ENCODE results near the gene FUT8.
"Not testable (repeated sequence)": the region's sequence is repeated elsewhere in the genome, so short reads cannot be mapped to it uniquely, and the experiment has no call there.

Gene FUT8

GRCh38 chr14:65717384-65717915 lies 304.9 kb downstream of the FUT8 start:
- DNase-seq (ENCODE audit: low read depth) = not testable (repeated sequence)

- no peak for DNase-seq (ENCODE audit: low read depth)
Observed at GRCh38 chr14:65718629-65719028, 306.1 kb downstream of the FUT8 start.

- no peak for DNase-seq (ENCODE audit: low read depth)
Observed at GRCh38 chr14:65720171-65720570, 307.6 kb downstream of the FUT8 start.

GRCh38 chr14:65720743-65721142 lies 308.2 kb downstream of the FUT8 start:
- DNase-seq (ENCODE audit: low read depth) = no peak

GRCh38 chr14:65723348-65723747 lies 310.8 kb downstream of the FUT8 start:
- DNase-seq (ENCODE audit: low read depth) = no peak

GRCh38 chr14:65728604-65729003 lies 316.1 kb downstream of the FUT8 start:
- no peak for DNase-seq (ENCODE audit: low read depth)

DNA sequence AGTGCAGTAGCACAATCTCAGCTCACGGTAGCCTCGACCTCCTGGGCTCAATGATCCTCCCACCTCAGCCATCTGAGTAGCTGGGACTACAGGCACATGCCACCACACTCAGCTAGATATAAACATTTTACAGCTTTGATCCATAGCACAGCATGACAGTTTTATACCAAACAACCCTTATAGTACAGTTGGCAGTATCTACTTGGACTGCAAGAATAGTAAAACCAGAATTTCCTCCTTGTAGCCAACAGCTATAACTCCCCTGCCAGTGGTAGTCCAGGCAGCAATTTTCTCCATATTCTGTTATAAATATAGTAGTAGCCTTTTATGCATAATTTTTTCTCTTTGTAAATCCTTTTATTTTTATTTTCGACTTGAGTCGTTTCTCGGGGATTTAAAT lies 317.0 kb downstream of the FUT8 start:
- no peak for DNase-seq (ENCODE audit: low read depth)

DNA sequence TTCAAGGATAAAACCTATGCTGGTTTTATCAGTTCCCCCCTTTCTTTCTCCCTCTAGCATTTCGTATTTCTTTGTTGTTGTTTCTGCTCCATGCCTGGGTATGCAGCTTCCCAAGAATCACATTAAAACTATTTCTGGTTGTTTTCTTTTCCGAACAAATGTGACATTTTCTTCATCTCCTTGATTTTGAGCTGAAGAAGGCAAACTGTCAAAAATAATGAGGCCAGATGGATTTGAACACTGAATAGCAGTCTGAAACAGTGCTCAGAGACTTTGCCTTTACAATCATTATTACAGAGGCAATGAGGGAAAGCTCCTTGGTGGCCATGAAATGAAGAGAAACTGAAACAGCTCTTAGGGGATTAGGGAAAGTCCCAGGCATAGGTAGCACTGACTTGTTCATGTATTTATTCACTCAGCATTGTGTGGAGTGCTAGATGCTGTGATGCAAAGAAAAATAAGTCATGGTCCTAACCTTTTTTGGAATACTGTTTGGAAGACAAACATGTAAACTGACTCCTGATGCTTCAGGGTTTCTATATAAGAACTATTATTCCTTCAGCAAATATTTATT lies 319.5 kb downstream of the FUT8 start:
- DNase-seq (ENCODE audit: low read depth) = no peak

DNA sequence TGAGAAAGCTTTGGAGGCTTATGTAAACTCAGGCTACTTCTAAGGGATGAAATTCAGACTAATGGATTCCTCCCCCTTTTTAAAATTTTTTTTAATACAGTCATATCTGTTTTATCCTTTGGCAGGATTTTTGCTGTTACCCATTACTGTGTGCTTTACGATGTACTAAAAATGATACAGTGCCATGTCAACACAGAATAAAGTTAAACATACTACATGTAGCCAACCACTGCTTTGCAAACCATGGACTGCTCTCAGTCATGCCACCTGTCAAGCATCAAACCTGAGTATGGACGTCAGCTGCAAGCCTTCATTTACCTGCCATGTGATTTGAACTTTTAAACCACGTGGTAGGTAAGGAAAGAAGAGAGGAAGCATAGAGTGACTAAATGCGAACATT lies 325.8 kb downstream of the FUT8 start:
- no peak for DNase-seq (ENCODE audit: low read depth)

GRCh38 chr14:65745396-65746190 lies 333.1 kb downstream of the FUT8 start:
- DNase-seq (ENCODE audit: low read depth) = no peak

- DNase-seq (ENCODE audit: low read depth) = no peak
Observed at GRCh38 chr14:65748796-65749195, 336.3 kb downstream of the FUT8 start.

DNA sequence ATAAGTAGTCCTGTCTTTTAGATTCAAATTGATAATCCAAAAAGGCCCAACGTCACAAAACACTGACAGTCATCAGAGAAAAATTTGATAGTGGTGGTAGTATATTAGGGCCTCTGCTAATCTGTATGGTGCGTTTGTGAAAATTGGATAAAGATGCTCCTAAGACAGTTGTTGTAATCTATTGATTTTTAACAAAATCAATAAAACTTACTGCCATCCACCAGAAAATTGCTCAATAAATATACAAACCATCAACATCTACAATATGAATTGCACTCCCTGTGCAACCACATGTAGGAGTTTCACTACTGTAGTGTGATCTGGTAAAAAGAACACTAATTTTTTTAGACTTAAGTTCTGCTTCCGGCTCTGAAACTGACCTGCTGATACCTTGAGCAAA lies 336.8 kb downstream of the FUT8 start:
- no peak for DNase-seq (ENCODE audit: low read depth)

DNA sequence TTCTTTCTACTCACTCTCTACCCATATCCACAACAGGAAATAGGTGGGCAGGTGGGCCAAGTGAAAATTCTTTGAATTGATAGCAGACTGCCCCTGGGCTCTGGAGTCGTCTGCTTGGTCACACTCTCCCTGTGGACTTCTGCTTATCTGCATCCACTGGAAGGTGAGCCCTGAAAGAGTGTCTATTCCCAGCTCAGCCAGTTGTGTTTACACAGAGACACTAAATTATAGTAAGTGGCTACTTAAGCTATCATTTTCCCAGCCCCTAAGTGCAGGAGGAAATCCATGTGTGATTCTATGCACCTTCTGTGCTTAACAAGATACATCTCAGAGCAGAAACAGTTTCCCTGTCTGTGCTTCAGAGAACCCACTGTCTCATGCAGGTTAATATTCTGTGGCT lies 338.4 kb downstream of the FUT8 start:
- DNase-seq (ENCODE audit: low read depth) = no peak

DNA sequence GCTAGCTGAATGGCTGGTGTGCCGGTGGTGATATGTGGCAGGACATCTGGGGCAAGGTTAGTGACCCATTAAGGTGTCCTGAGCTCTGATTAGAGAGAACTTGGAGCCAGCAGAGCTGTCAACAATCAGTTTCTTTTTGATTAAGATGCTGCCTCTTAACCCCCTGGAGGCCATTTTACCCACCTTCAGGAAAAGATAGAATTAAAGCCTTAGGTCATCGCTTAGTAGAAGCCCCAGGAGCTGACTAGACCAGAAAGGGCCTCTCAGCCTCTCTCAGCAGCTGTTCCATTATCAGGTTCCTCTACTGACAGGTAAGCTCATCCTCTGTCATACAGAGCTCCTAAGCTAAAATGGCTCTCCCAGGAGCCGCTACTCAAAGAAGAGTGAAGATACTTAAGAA lies 339.0 kb downstream of the FUT8 start:
- DNase-seq (ENCODE audit: low read depth) = no peak

DNA sequence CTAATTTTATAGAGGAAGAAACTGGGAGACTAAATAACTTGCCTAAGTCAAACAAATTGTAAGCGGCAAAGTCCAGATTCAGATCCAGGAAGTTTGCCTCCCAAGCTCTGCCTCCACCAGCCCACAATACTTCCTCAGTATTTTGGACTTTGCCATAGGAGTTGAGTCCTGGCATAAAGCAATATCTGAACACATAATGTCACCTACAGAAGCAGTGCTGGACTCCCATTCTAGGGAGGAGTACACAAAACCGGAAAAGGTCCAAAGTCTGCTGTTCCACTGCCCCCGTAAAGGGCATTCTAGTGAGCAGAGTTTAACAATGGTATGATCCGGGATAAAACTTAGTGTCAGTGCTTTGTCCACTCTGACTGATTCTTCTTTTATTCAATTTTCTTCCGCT lies 340.5 kb downstream of the FUT8 start:
- DNase-seq (ENCODE audit: low read depth) = no peak

DNA sequence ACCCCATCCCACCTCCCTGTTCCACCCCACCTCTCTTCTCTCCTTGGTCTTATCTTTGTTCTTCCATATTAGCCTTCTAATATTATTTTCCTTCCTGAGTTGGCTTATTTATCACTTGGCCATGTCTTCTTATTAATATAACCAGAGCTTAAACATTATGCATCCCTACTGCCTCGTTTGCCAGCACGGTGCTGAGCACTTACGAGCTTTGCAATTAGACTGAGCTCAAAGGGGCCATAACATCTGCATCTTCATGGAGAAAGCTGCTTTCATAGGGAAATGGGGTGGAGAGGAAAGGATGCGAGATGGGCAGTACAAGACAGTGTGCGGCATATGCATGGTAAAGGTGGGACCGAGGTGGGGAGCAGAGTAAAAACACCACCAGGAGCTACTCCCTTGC lies 342.8 kb downstream of the FUT8 start:
- DNase-seq (ENCODE audit: low read depth) = no peak

DNA sequence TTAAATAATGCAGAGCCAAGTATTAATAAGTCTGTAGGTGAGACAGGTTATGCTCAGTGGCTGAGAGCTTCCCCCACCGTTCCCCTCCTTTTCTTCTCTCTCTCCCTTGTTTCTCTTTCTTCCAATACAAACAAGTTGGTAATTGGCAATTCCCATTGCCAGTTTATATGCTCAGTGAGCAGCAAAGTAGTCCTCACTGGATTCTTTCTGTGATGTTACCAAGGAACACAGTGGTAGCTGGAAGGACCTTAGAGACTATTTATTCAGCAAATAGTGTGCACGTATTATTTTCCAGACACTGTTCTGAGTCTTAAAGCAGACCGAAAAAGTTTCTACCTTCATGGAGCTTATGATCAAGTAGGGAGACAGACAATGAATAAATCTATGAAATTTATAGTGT lies 344.4 kb downstream of the FUT8 start:
- no peak for DNase-seq (ENCODE audit: low read depth)

- no peak for DNase-seq (ENCODE audit: low read depth)
Observed at GRCh38 chr14:65769151-65769550, 356.6 kb downstream of the FUT8 start.

- DNase-seq (ENCODE audit: low read depth) = no peak
Observed at GRCh38 chr14:65770681-65771080, 358.2 kb downstream of the FUT8 start.

DNA sequence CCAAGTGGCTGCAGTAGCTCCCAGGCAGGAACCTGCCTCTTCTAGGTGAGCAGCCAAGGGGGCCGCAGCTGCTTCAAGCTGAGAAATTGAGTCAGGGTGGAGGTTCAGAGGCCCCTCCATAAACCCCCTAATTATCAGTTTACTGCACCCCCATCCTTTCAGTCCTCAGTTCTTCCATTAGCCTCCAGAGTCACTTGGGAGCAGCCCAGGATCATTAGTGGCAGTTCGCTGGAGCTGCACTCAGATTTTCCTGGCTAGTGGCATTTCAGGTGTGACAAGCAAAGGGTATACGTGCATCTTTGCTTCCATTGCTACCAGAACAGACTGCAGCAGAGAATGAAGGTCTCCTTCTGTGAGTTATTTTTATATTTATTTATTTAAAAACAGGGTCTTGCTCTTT lies 358.7 kb downstream of the FUT8 start:
- DNase-seq (ENCODE audit: low read depth) = no peak

- no peak for DNase-seq (ENCODE audit: low read depth)
Observed at GRCh38 chr14:65772466-65772865, 359.9 kb downstream of the FUT8 start.

DNA sequence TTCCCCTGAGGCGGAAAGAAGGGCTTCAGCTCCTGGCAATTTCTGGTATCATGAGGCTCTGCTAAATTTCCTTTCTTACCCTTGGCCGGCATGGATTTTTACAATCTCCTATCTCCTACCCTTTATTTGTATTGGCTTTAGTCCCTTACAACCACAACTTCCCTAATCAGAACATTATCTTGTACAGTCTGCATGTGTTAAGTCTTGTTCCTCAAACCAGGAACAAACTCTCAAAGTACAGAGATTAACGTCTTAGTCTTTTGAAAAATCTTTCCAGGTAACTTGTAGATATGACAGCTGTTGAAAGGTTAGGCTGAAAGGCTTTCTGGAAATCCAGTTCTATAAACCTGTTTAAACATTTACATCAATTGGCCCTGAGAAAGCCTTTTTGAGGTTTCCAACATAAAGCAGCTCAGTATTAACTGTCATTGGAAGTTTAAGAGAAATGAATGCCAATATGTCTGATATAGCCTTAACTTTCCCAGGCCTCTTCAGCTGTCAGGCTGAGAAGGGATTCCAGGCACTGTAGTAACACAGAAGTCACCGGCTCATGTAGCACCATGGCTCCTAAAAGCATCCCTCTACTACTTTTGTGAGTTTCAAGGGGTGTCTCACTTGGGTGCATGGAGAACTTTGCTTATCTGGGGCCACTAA lies 360.5 kb downstream of the FUT8 start:
- no peak for DNase-seq (ENCODE audit: low read depth)

DNA sequence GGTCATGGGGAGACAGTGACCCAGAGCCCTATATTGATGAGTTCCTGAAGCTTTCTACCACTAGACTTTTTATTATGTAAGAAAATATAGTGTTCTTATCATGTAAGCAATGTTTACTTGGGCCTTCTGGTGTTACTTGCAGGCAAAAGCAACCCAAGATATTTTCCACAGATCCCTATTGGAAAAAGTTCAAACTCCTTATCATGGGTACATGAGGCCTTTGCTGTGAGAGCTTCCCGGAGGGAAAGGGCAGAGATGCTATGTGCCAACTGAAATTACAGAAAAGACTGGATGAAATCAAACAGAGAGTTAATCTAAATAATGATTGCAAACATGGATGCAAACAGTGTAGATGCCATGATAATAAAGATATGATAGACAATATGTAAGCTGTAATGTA lies 361.5 kb downstream of the FUT8 start:
- no peak for DNase-seq (ENCODE audit: low read depth)

Data from stimulated activated CD8-positive, alpha-beta memory T cell treated with anti-CD3 and anti-CD28 coated beads, Interleukin-12 subunit alpha, Interleukin-12 subunit beta, amount 100 ng/mL, for 4 hours (primary cell).